SHP77 treated with DMSO at 0.1 percent for 48 hours (cell line): ENCODE measurements around the gene CHN1.
A peak's percentile ranks its signal among the peaks of the same experiment; 100 is the strongest.

Source experiments
- DNase-seq: peaks from one replicate; lab custom pipeline; 2025; lab: John Stamatoyannopoulos, UW

CHN1 gene

GRCh38 chr2:174785481-174785880, 219.7 kb downstream of the CHN1 start:
- DNase-seq, result no peak

DNA sequence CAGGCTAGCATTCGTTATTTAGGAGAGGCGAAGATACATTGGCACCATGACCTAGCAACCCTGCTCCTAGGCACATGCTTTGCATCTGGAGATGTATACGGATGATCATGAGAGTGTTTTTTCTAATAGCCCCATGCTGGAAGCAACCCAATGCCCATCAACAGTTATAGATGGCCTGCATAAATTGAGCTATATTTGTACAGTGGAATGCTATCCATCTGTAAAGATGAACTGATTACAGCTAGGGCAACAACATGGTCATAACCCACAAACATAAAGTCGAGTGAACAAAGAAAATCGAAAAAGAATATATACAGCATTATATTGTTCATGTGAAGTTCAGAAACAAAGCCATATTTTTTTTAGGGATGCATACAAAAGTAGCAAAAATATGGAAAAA, 220.3 kb downstream of the CHN1 start:
- no peak for DNase-seq

DNA sequence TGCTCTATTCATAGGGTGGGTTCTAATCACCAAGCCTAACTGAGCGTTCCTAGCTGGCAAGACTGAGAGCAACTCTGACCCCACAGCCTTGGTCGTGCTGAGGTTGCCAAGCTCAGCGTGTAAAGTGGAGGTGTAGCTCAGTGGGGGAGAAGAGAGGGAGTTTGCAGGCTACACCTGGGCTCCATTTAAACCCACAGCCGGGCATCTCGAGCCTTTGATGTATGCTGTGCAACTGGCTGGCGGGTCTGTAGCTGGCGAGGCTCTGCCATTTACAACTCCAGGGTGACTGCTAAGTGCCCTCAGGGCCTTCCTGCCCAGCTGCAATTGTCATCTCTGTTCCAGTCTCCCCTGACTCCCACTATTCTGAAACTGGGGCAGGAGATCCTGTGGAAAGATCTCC, 220.9 kb downstream of the CHN1 start:
- no peak for DNase-seq

DNA sequence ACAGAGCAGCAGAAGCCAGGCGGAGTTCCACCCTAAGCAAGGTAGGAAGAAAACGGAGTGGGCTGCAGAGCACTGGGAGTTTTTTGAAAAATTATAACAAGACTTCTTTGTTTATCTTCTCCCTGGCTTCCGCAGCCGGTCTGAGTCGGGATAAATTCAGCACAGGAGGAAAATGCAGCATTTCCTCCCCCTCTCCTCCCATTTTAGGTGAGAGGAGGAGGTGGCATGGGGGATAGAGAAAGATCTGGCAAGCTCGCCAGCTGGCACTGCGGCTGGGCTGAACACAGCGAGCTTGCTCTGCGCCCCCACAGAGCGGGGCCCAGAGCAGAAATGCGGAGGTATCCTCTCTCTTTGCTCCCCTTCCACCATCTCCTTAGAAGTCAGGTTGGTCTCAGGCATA, 223.2 kb downstream of the CHN1 start:
- no peak for DNase-seq

DNA sequence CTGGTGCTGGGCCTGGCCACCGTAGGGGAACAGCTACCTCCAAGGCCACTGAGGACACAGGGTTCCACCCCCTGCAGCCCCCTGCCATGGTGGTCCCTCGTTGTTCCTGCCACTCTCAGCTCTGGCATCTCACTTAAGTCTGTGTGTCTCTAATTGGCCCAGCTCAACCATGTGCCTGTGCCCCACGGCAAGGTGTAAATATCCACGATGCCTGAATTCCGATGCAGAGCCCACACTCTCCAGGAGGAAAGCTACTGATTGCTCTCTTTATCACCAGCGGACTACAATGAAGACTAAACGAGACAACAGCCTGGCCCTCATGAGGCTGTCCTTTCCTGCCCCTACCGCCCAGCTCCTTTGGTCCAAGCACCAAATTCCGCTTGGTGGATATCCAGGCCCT, 223.9 kb downstream of the CHN1 start:
- no peak for DNase-seq

- DNase-seq, result no peak
Observed at GRCh38 chr2:174780856-174781255, 224.3 kb downstream of the CHN1 start.

GRCh38 chr2:174780191-174780840, 224.9 kb downstream of the CHN1 start:
- DNase-seq, result no peak

GRCh38 chr2:174779361-174779928, 225.7 kb downstream of the CHN1 start:
- DNase-seq, result no peak

DNA sequence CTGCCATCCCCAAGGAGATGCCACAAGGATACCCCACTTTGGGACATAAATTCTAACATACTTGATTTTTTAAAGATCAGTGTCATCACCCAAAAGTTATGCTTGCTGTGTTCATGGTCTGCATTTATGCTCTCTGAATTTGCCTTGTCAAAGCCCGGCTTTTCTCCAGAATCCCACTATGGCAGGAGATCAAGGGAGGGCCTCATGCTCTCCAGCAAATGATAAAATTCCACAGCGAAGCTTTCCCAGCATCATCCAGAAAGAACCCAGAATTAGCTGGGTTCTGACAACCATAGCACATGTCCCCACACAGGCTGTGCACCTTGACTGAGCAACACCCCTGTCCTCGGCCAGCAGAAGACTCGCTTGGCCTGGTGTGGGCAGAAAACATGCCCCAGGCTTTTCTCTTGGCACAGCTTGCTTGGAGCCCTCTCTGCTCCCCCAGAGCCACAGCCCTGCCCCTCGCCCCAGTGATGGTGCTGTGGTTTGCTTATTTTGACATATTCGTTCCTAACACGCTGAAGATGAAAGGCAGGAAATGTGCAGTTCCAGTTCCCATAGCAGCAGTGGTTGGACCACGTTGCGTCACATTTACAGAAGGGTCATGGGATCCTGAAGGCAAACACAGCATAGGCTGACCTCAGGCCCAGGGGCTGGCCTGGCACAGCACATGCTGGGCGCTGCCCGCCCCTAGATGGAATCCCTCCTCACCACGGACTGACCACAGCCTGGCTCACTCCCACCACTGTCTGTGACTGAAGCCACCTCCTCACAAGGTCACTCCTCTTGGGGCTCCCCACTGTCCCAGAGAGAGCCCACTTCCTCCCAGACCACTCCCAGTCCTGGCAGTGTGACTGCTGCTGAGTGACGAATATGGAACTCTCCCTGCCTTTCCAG, 226.8 kb downstream of the CHN1 start:
- DNase-seq, result no peak

DNA sequence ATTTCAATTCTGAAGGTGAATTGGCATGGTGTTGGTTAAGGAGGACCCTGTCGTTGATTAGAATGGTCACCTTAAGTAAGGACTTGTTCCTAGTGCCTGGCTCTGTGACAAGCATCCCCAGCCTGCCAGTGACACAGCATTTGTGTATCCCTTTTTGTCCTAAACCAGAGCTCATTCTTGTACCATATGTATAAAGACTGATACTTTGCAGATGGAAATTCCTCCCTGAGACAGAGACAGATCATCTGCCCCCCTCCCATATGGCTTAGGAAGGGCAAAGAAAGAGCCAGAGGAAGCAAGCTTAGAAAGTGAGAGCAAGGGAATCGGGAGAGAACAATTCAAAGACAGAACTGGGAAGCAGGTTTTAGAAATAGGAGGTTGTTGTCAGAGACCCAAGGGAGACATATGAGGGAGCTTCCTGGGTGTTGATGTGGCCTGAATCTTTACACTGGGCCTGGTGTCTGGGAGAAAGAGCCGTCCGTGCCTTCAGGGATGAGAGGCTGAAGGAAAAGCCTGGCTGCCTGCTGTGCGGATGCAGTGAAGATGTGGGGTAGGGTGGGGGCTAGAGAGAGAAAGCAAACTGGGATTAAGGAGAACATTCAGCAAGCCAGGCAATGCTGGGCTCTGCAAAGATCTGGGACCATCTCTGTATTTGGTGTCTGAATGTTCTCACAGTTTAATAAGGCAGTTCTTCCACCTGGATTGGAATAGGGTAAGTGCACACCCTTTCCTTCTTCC, 227.7 kb downstream of the CHN1 start:
- no peak for DNase-seq

- no peak for DNase-seq
Observed at GRCh38 chr2:174776675-174777074, 228.5 kb downstream of the CHN1 start.

DNA sequence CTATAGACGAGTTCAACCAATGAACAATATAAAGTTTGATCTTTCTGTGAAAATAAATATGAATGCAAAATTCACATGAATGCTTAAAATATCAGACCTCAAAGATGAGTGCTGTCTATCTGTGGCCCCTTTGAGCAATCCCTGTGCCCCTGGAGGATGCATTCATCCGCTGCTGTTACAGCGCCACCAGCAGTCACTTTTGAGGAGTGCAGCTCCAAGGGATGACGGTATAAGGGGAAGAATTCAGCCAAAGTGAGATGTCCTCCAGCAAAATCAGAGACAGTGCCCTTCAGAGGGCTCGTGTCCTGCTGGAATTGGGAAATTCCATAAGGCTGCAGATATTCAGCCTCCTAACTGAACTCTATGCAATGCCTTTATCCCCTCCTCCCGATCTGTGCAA, 229.0 kb downstream of the CHN1 start:
- DNase-seq, result no peak

- no peak for DNase-seq
Observed at GRCh38 chr2:174775571-174775980, 229.6 kb downstream of the CHN1 start.

DNA sequence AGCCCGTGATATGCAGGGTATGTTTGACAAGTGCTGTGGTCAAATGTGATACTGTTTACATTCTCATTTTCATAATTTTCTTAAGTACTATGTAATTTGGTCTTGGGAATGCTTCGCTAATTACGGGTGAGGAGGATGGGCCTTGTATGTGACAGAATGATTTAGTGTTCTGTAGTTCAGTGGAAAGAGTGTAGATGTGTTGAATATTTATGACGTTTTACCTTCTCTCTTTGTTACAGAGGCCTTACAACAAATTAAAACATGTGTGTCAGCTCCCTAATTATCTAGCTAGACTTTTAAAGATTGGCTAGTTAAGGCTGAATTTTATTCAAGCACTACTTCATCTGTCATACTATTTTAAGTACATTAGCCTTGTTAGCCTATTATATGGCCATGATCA, 230.3 kb downstream of the CHN1 start:
- no peak for DNase-seq

DNA sequence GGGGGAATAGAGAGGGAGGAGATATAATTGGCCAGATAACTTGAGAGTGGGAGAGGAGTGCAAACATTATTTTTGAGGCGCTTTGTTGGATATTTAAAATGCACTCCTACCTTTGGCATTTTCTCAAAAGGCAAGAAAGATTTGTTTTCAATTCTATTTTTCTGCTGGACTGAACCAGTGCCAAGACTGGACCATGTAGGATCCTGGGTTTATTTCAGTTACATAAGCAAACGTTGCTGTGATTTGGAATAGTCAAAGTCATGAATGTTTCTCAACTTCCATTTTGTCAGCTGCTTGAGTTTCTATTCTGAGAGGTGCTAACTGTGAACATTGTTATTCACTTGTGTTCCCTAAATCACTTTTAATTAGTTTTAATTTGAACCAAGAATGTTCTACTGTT, 232.0 kb downstream of the CHN1 start:
- no peak for DNase-seq

- DNase-seq, result peak; percentile 5
Observed at GRCh38 chr2:174772472-174772801, 232.7 kb downstream of the CHN1 start.

GRCh38 chr2:174771631-174772471, 233.3 kb downstream of the CHN1 start:
- no peak for DNase-seq

GRCh38 chr2:174771136-174771535, 234.0 kb downstream of the CHN1 start:
- DNase-seq, result no peak

DNA sequence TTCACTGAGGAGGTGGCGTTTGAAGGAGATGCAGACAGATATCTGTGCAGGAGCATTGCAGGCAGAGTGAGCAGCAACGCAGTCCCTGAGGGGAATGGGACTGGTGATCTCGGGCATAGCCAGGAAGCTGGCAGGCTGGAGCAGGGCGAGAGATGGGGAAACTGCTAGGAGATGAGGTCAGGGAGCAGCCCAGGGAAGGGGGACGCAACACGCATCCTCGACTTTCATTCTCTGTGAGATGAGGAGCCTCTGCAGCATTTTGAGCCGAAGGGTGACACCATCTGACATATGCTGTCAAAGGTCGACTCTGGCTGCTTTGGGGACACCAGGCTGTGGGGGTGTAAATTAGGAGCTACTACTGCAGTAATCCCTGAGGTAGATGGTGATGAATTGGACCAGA, 236.6 kb downstream of the CHN1 start:
- no peak for DNase-seq

DNA sequence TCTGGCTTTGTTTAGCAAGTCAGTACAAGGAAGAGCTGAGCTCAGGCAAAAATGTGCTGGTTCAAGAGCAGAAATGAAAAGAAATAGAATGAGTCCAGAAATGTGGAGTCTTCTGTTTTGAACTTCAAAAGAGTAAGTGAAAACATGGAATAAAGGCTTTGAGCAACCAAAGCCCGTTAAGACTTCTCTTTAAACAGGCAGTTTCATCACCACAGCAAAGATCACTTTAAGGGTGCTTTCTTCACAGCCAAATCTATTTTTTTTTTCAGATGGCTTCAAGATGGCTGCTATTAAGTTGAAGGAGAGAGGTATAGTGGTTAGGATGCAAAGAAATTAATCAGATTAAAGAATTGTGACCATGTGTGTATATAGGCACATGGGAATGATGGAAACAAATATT, 238.9 kb downstream of the CHN1 start:
- DNase-seq, result no peak

GRCh38 chr2:174765576-174765975, 239.6 kb downstream of the CHN1 start:
- DNase-seq, result no peak
